Measurements from ENCODE around the gene CYP2E1. TPM values are rescaled to one million over a fixed set of nuclear protein-coding genes. Genes with fewer than 3 reads are reported as not detected.

CYP2E1 gene
- total RNA-seq, 1 experiment from 2014 or later, result 1.0 TPM

DNA sequence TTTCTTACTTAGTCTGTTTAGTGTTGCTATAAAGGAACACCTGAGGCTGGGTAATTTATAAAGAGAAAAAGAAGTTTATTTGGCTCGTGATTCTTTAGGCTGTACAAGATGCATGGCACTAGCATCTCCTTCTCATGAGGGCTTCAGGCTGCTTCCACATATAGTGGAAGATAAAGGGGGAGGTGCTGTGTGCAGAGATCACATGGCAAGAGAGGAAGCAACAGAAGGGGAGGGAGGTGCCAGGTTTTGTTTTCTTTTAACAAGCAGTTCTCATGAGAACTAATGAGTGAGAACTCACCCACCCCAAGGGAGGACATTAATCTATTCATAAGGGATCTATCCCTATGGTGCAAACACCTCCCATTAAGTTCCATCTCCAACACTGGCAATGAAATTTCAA is 17.3 kb downstream of the CYP2E1 start:
- H3K9me3 Mint-ChIP-seq, result peaks cover 95% of the 10 kb centered on the region
- no peak overlapping the region for H3K4me3 Mint-ChIP-seq
- no peak for ATAC-seq

DNA sequence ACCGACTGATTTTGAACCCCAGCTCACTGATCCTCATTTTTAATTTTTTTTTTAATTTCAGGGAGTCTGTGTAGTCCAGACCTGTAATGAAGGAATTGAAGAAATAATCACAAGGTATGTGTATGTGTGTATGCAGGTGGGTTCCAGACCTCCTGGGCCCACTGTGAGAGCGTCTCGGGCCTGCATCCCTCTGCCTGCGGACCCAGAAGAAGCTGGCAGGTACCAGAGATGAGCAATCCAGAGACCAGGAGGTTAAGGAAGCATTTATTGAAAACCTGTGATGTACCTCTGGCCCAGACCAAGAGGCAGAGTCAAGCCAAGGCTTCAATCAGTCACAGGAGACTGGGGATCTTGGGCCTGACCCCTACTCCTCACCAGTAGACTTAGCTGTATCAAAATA is 27.4 kb downstream of the CYP2E1 start:
- ATAC-seq, result no peak
- POLR2A ChIA-PET, result no interaction called here
- H3K27ac Mint-ChIP-seq, result no peak overlapping the region

More for the DNA sequence above, 17.3 kb downstream of the CYP2E1 start:
- CTCF ChIA-PET, result no interaction called here
- no peak for DNase-seq (ENCODE audit: low spot score)
- no peak for TF ChIP-seq RORB (CRISPR knock-in tag; IDR thresholded peaks at IDR 0.05)
- TF ChIP-seq, protein P1, sequence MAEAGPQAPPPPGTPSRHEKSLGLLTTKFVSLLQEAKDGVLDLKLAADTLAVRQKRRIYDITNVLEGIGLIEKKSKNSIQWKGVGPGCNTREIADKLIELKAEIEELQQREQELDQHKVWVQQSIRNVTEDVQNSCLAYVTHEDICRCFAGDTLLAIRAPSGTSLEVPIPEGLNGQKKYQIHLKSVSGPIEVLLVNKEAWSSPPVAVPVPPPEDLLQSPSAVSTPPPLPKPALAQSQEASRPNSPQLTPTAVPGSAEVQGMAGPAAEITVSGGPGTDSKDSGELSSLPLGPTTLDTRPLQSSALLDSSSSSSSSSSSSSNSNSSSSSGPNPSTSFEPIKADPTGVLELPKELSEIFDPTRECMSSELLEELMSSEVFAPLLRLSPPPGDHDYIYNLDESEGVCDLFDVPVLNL (CRISPR knock-in tag; IDR thresholded peaks at IDR 0.05; ENCODE audit: borderline replicate concordance, low read depth), result no peak
- no peak for TF ChIP-seq TCF7 (CRISPR knock-in tag; IDR thresholded peaks at IDR 0.05; ENCODE audit: low read depth)
- TF ChIP-seq FOXJ3 (CRISPR knock-in tag; IDR thresholded peaks at IDR 0.05; ENCODE audit: borderline replicate concordance), result no peak
- no peak for TF ChIP-seq ESRRA (CRISPR knock-in tag; IDR thresholded peaks at IDR 0.05; ENCODE audit: borderline replicate concordance)
- H3K27me3 Mint-ChIP-seq (ENCODE audit: low read depth), result peaks cover 7% of the 10 kb centered on the region
- no peak overlapping the region for H3K27ac Mint-ChIP-seq
- H3K4me1 Mint-ChIP-seq, result no peaks in the 10 kb centered on the region
- POLR2A ChIA-PET, result no interaction called here
- peaks cover 78% of the 10 kb centered on the region for H3K36me3 Mint-ChIP-seq

DNA sequence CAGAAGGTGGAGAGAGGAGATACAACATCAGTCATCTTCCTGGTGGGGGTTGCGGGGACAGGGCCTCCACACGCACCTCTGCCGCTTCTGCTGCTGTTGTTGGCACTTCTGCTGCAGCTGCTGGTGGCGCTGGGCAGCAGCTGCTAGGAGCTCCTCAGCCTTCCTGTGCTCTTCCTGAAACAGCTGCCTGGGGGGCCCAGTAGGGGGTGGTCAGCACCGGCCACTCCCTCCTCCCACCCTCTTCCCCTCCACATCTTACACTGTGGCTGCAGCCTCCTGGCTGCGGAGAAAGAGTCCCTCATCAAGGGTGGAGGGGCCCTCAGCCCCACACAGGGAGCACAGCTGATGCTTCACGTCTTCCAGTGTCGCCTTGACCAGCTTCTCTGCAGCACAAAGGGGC is 28.4 kb downstream of the CYP2E1 start:
- H3K27ac Mint-ChIP-seq, result no peak overlapping the region
- H3K9me3 Mint-ChIP-seq, result peaks cover 94% of the 10 kb centered on the region
- no peak overlapping the region for H3K4me3 Mint-ChIP-seq
- H3K36me3 Mint-ChIP-seq, result peaks cover 77% of the 10 kb centered on the region
- ChIA-PET POLR2A (no interaction called here), CTCF (no interaction called here)
- DNase-seq (ENCODE audit: low spot score), result no peak
- no peak for ATAC-seq
- TF ChIP-seq, protein P2, sequence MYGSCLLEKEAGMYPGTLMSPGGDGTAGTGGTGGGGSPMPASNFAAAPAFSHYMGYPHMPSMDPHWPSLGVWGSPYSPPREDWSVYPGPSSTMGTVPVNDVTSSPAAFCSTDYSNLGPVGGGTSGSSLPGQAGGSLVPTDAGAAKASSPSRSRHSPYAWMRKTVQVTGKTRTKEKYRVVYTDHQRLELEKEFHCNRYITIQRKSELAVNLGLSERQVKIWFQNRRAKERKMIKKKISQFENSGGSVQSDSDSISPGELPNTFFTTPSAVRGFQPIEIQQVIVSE (CRISPR knock-in tag; IDR thresholded peaks at IDR 0.05; ENCODE audit: borderline replicate concordance), result no peak
- TF ChIP-seq ETV6 (CRISPR knock-in tag; IDR thresholded peaks at IDR 0.05) (no peak), TEAD1 (CRISPR knock-in tag; IDR thresholded peaks at IDR 0.05) (no peak), CBFB (CRISPR knock-in tag; IDR thresholded peaks at IDR 0.05; ENCODE audit: low read depth) (no peak), NFE2L1 (CRISPR knock-in tag; IDR thresholded peaks at IDR 0.05) (no peak)
- TF ChIP-seq, protein P1 (CRISPR knock-in tag; IDR thresholded peaks at IDR 0.05; ENCODE audit: borderline replicate concordance, low read depth), result no peak
- no peaks in the 10 kb centered on the region for H3K4me1 Mint-ChIP-seq
- H3K27me3 Mint-ChIP-seq (ENCODE audit: low read depth), result peaks cover 10% of the 10 kb centered on the region

More for the DNA sequence above, 27.4 kb downstream of the CYP2E1 start:
- Mint-ChIP-seq H3K27me3 (ENCODE audit: low read depth) (peaks cover 10% of the 10 kb centered on the region), H3K4me3 (no peak overlapping the region), H3K9me3 (peaks cover 95% of the 10 kb centered on the region), H3K36me3 (peaks cover 78% of the 10 kb centered on the region), H3K4me1 (no peaks in the 10 kb centered on the region)
- DNase-seq (ENCODE audit: low spot score), result no peak
- CTCF ChIA-PET, result no interaction called here
- TF ChIP-seq SMAD3 (CRISPR knock-in tag; IDR thresholded peaks at IDR 0.05; ENCODE audit: borderline replicate concordance) (no peak), MXD4 (CRISPR knock-in tag; IDR thresholded peaks at IDR 0.05; ENCODE audit: borderline replicate concordance) (no peak), IRF2 (CRISPR knock-in tag; IDR thresholded peaks at IDR 0.05; ENCODE audit: borderline replicate concordance, low read depth) (no peak), PRRX2 (CRISPR knock-in tag; IDR thresholded peaks at IDR 0.05) (no peak), HMGA2 (CRISPR knock-in tag; IDR thresholded peaks at IDR 0.05) (no peak)
- TF ChIP-seq, protein P3, sequence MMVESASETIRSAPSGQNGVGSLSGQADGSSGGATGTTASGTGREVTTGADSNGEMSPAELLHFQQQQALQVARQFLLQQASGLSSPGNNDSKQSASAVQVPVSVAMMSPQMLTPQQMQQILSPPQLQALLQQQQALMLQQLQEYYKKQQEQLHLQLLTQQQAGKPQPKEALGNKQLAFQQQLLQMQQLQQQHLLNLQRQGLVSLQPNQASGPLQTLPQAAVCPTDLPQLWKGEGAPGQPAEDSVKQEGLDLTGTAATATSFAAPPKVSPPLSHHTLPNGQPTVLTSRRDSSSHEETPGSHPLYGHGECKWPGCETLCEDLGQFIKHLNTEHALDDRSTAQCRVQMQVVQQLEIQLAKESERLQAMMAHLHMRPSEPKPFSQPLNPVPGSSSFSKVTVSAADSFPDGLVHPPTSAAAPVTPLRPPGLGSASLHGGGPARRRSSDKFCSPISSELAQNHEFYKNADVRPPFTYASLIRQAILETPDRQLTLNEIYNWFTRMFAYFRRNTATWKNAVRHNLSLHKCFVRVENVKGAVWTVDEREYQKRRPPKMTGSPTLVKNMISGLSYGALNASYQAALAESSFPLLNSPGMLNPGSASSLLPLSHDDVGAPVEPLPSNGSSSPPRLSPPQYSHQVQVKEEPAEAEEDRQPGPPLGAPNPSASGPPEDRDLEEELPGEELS (CRISPR knock-in tag; IDR thresholded peaks at IDR 0.05), result no peak
- TF ChIP-seq, protein P4, sequence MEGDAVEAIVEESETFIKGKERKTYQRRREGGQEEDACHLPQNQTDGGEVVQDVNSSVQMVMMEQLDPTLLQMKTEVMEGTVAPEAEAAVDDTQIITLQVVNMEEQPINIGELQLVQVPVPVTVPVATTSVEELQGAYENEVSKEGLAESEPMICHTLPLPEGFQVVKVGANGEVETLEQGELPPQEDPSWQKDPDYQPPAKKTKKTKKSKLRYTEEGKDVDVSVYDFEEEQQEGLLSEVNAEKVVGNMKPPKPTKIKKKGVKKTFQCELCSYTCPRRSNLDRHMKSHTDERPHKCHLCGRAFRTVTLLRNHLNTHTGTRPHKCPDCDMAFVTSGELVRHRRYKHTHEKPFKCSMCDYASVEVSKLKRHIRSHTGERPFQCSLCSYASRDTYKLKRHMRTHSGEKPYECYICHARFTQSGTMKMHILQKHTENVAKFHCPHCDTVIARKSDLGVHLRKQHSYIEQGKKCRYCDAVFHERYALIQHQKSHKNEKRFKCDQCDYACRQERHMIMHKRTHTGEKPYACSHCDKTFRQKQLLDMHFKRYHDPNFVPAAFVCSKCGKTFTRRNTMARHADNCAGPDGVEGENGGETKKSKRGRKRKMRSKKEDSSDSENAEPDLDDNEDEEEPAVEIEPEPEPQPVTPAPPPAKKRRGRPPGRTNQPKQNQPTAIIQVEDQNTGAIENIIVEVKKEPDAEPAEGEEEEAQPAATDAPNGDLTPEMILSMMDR (IDR thresholded peaks at IDR 0.05), result no peak

All from WTC11 (cell line).